GM19238 (cell line): ENCODE measurements around the gene TAF12.
"Not testable (repeated sequence)": the region's sequence is repeated elsewhere in the genome, so short reads cannot be mapped to it uniquely, and the experiment has no call there.

Experiments used
- DNase-seq: peaks from one replicate; pipeline ENCODE4 v3.0.0; 2011; ENCODE audit warnings: low spot score; ENCODE audit not compliant: insufficient read length

TAF12 gene

GRCh38 chr1:28582248-28582615 lies 60.6 kb downstream of the TAF12 start:
- no peak for DNase-seq

GRCh38 chr1:28581531-28582247 lies 61.2 kb downstream of the TAF12 start:
- peak; percentile 87 for DNase-seq

DNA sequence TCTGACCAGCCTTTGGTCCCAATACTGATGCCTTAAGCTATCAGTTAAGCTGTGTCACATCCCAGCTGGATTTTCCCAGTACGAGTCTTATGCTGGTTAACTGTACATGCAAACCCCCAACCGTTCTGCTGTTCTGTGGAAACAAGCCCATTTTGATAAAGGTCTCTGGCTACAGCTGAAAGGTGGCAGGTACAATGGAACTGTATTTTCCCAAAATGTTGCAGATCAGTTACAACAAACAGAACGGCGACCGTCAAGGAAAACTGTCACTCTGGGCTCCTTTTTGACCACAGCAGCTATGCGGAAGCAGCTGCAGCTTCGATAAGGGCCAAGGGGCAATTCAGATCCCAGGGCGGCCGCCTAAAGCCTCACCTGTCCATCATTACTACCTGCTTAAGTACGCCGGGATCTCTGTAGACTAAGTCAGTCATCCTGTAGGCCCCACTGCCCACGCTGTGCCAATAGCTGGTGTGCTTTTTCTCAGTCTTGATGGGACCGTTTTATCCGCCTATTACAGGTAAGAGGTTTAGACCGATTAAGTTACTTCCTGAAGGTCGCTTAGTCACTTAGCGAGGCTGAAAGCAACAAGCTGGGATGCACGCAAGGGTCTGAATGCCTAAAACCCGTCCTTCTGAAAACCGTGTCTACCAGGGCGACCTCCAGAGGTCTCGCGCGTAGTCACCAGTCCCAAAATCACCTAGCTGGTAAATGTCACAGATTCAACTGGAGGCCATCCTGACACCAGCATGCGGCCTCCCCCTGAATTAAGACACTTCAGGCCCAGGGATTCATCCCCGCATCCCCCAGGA lies 61.9 kb downstream of the TAF12 start:
- peak; percentile 43 for DNase-seq

- DNase-seq, result no peak
These were observed 63.5 kb downstream of the TAF12 start for GRCh38 chr1:28579401-28579800.

- DNase-seq, result no peak
These were observed 64.1 kb downstream of the TAF12 start for GRCh38 chr1:28578696-28579218.

DNA sequence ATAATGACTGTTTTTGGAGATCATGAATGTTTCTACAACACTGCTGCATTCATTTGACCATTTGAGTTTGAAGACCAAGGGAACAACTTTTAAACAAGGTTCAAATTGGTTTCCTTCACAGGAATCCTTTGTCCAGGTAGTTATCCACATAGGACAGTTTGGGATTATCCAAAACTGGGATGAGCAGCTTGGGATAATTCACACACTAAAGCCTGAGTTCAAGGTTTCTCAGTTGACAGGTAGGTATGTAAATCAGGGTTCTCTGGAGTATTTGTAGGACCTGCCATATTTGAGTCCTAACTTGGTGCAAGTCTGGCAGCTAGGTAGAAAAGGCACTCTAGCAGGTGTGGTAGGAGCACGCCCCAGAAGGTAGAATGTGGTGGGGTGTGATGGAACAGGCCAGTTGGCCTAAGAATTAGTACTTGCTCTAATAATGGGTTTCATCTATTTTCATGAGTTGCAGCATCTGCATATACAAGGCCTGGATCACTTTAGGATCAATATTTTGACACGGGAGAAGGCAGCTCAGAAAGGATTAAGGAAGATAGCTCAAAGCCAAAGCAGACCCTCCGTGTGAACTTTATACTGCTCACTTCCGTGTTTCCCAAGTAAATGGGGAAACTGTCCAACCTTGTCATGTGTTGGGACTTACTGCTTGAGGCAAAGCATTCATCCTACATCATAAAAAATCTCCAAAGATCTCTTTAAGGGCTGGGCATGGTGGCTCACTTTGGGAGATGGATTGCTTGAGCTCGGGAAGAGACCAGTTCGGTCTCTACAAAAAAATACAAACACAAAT lies 64.9 kb downstream of the TAF12 start:
- DNase-seq, result no peak

DNA sequence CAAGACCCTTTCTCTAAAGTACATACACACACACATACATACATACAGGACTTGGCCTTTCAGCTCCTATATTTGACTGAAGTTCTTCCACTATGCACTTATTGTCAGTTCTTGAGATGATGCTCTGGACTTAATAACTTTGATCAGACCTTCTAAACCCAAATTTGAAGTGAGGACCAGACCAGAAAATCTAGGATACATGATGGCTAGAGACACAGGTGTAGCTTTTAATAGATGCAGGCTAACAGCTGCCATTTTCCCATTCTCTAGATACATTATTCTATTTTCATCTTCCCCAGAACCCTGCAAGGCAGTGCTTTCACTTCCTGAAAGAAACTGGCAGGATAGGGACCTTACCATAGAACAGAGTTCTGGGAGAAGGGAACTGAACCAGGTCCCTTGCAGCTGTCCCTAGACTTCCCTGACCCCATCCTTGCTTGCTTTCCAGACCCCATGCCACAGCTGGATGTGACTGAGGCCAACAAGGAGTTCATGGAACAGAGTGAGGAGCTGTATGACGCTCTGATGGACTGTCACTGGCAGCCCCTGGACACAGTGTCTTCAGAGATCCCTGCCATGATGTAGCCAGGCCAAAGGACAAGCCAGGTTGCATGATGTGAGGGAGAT lies 65.7 kb downstream of the TAF12 start:
- DNase-seq, result no peak

DNA sequence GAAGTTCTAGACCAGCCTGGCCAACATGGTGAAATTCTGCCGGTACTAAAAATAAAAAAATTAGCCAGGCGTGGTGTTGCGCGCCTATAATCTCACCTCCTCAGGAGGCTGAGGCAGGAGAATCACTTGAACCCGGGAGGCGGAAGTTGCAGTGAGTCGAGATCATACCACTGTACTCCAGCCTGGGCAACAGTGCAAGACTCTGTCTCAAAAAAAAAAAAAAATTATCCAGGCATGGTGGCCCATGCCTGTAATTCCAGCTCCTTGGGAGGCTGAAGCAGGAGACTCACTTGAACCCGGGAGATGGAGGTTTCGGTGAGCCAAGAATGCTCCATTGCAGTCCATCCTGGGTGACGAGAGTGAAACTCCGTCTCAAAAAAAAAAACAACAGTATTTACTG lies 69.3 kb downstream of the TAF12 start:
- no peak for DNase-seq

DNA sequence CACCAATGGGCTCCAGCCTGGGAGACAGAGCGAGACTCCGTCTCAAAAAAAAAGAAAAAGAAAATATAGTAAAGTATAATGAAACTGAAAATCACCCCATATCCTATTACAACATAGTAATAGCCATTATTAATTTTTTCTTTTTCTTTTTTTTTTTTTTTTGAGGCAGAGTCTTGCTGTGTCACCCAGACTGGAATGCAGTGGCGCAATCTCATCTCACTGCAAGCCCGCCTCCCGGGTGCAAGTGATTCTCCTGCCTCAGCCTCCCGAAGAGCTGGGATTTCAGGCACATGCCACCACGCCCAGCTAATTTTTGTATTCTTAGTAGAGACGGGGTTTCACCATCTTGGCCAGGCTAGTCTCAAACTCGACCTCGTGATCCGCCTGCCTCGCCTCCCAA lies 70.0 kb downstream of the TAF12 start:
- not testable (repeated sequence) for DNase-seq

- no peak for DNase-seq
These were observed 71.0 kb downstream of the TAF12 start for GRCh38 chr1:28571911-28572310.

GRCh38 chr1:28566931-28567330 lies 75.9 kb downstream of the TAF12 start:
- DNase-seq, result no peak

DNA sequence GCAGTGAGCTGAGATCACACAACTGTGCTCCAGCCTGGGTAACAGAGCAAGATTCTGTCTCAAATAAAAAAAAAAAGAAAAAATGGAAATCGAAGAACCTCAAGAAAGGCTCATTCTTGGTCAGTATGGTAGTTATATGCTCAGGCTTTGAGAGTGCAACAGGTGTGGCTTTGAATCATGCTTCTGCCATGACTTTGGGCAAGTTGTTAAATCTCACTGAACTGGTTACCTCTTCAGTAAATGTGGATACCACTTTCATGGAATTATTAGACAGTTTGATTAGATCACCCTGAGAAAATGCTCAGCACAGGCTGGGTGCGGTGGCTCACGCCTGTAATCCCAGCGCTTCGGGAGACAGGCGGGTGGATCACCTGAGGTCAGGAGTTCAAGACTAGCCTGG lies 77.1 kb downstream of the TAF12 start:
- no peak for DNase-seq

GRCh38 chr1:28565040-28565439 lies 77.8 kb downstream of the TAF12 start:
- no peak for DNase-seq

DNA sequence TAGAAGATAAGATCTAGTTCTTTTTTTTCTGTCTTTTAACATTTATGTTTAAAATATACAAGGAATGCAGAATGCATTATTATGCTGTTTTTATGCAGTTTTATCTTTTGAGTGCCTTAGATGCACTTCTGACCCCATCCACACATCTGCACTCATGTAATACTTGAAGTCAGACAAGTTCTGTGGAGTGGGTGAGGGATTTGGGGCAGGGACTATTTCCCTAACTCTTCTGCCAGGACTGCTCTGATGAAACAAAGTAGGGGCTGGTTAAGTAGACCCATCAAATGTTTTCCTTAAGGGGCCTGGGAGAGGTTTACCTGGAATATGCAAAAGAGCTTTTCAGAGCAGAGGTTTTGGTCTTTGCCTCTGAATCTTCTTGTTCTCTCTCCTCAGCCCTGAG lies 78.6 kb downstream of the TAF12 start:
- DNase-seq, result no peak

DNA sequence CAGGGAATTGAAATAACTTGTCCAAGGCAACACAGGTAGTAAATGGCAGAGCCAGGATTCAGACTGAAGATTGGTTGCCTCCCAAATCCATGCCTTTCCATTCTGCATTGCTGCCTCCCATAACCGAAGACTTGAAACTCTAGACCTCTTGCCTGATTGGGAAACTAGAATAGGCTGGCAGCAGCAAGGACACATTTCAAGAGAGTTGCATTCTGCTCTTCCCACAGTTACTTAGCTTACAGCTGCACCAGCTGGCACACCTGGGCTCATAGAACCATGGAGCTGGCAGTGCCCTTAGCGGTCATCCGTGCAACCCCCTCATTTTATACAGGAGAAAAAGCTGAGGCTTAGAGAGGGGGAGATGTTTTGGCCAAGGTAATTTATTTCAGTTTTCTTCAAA lies 82.0 kb downstream of the TAF12 start:
- DNase-seq, result no peak
